Stimulated activated effector memory CD8-positive, alpha-beta T cell treated with anti-CD3 and anti-CD28 coated beads, Interleukin-12 subunit alpha, Interleukin-12 subunit beta, amount 100 ng/mL, for 72 hours (primary cell): ENCODE results near the gene CCDC183.
"Not testable (repeated sequence)": the region's sequence is repeated elsewhere in the genome, so short reads cannot be mapped to it uniquely, and the experiment has no call there.

Experiments used
- ATAC-seq: fragments of 150-1000 bp; cut with Tn5 transposase; 2 replicates; pipeline ENCODE4 v1.10.0; 2021
- DNase-seq, 2 donors: peaks; one replicate each; pipeline ENCODE4 v3.0.0; 2021 to 2022; ENCODE audit warnings: low spot score in 2 of 2
- H3K27ac Mint-ChIP-seq: one replicate; pipeline ENCODE4 v1.8.0; 2022; ENCODE audit warnings: mild to moderate bottlenecking, mixed read lengths
- H3K36me3 Mint-ChIP-seq: one replicate; pipeline ENCODE4 v1.8.0; 2022; ENCODE audit warnings: mild to moderate bottlenecking, mixed read lengths
- H3K4me1 Mint-ChIP-seq: one replicate; pipeline ENCODE4 v1.8.0; 2022; ENCODE audit warnings: mixed read lengths
- H3K4me3 Mint-ChIP-seq: one replicate; pipeline ENCODE4 v1.8.0; 2022; ENCODE audit warnings: mild to moderate bottlenecking, mixed read lengths
- H3K9me3 Mint-ChIP-seq: one replicate; pipeline ENCODE4 v1.8.0; 2022; ENCODE audit warnings: mixed read lengths

The CCDC183 gene

DNA sequence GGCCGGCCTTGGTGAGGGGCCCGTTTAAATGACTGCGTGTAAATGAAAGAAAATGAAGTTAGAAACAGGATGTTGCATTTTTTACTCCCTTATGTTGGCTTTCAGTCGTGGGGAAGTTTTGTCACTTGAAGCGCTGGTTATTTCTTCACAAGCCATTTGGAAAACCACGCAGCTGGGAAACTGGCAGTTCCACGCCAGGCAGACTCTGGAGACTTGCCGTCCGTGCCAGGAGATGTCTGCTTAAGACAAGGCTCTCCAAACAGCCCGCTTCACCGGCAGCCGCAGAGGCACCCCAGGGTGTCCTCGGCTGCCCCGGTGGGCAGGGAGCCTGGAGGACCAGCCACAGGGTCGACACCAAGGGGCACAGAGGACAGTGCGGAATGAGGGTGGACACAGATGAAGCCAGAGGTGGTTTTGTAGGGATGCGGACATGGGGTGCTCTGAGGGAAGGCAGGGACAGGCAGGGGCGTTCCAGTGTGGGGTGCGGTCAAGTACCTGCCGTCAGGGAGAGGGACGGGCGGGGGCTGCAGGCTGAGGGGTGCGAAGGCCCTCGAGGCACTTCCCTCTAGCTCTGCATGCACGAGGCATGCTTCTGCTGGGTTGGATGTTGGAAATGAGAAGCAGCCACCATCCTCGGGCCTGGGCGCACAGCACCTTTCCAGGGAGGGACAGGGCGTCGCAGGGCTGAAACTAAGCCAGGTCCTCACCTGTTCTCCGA, 35.0 kb downstream of the CCDC183 start:
- ATAC-seq: no peak
- DNase-seq: no peak
- H3K36me3 Mint-ChIP-seq: peaks cover 26% of the 10 kb centered on the region
- H3K4me1 Mint-ChIP-seq: no peaks in the 10 kb centered on the region
- H3K9me3 Mint-ChIP-seq: no peaks in the 10 kb centered on the region
- H3K4me3 Mint-ChIP-seq: no peak overlapping the region
- H3K27ac Mint-ChIP-seq: no peak overlapping the region

- ATAC-seq (no peak), DNase-seq (no peak)
- Mint-ChIP-seq H3K4me3 (no peak overlapping the region), H3K4me1 (no peaks in the 10 kb centered on the region), H3K9me3 (no peaks in the 10 kb centered on the region), H3K27ac (no peak overlapping the region), H3K36me3 (peaks cover 23% of the 10 kb centered on the region)
Observed at GRCh38 chr9:136831720-136832104, 35.6 kb downstream of the CCDC183 start.

DNA sequence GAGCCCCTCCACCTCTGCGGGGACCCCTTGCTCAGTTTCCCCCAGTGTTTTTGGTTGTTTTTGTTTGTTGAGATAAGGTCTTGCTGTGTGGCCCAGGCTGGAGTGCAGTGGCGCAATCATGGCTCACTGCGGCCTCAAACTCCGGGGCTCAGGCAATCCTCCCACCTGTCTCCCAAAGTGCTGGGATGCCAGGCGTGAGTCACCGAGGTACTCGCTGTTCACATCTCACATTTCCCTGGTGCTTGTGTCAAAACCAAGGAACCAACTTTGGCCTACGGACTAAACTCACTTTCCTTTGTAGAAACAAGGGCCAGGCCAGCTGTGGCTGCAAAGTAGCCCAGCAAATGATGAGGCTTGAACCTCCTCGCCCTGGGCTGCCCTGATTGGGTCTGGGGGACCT, 36.4 kb downstream of the CCDC183 start:
- no peaks in the 10 kb centered on the region for H3K4me1 Mint-ChIP-seq
- no peak overlapping the region for H3K27ac Mint-ChIP-seq
- ATAC-seq (no peak), DNase-seq (no peak)
- H3K36me3 Mint-ChIP-seq: peaks cover 23% of the 10 kb centered on the region
- H3K4me3 Mint-ChIP-seq: no peak overlapping the region
- no peaks in the 10 kb centered on the region for H3K9me3 Mint-ChIP-seq

DNA sequence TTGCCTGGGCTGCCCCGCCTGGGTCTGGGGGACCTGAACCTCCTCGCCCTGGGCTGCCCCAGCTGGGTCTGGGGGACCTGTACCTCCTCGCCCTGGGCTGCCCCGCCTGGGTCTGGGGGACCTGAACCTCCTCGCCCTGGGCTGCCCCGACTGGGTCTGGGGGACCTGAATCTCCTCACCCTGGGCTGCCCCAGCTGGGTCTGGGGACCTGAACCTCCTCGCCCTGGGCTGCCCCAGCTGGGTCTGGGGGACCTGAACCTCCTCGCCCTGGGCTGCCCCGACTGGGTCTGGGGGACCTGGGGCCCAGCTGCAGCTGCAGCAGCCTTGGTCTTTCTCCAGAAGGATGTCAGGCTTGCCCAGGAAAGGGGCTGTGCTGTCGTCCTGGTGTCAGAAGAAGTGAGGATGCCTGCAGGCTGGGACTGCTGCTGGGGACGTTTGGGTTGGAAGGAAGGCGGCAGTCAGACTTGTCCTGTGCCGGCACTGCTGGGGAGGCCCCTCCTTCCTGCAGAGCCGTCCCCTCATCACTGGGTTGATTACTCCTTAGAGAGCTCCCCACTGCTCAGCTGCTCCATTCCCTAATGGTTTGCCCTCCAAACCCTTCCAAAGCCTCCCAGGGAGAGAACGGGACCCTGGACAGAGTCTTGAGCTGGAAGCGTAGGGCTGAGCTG, 37.4 kb downstream of the CCDC183 start:
- H3K36me3 Mint-ChIP-seq: peaks cover 27% of the 10 kb centered on the region
- not testable (repeated sequence) for H3K4me1 Mint-ChIP-seq, DNase-seq, H3K4me3 Mint-ChIP-seq, ATAC-seq, H3K9me3 Mint-ChIP-seq, H3K27ac Mint-ChIP-seq

DNA sequence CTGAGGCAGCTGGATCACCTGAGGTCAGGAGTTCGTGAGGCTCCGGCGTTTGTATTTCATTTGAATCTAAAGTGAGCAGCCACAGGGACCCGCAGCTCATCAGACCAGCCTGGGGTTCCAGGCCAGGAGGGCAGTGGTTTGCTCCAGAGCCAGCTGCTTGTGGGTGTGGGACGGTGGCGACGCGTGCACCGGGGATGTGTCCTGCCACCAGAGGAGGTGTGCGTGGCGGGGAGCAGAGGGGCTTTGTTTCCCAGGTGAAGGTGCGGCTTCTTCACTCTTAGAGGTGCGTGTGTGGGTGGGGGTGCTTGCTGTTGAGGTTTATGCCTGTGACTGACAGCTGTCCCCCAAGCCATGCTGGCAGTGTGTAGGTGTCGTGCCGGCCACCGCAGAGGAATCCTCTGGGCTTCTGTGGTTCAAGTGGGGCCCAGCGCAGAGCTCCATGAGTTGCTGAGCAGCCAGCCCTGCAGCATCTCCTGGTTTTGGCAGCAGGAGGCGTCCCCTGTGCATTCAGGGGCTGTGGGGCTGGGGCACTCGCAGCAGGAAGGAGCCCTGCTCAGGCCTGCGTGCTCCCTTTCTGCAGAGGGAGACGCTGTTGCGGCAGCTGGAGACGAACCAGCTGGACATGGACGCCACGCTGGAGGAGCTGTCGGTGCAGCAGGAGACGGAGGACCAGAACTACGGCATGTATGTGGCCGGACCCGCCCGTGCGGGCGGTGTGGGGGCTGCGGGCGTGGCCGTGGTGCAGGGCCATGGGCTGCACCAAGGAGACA, 39.2 kb downstream of the CCDC183 start:
- Mint-ChIP-seq H3K27ac (no peak overlapping the region), H3K36me3 (peaks cover 34% of the 10 kb centered on the region), H3K4me1 (peaks cover 7% of the 10 kb centered on the region), H3K4me3 (no peak overlapping the region), H3K9me3 (no peaks in the 10 kb centered on the region)
- no peak for ATAC-seq
- DNase-seq: no peak

DNA sequence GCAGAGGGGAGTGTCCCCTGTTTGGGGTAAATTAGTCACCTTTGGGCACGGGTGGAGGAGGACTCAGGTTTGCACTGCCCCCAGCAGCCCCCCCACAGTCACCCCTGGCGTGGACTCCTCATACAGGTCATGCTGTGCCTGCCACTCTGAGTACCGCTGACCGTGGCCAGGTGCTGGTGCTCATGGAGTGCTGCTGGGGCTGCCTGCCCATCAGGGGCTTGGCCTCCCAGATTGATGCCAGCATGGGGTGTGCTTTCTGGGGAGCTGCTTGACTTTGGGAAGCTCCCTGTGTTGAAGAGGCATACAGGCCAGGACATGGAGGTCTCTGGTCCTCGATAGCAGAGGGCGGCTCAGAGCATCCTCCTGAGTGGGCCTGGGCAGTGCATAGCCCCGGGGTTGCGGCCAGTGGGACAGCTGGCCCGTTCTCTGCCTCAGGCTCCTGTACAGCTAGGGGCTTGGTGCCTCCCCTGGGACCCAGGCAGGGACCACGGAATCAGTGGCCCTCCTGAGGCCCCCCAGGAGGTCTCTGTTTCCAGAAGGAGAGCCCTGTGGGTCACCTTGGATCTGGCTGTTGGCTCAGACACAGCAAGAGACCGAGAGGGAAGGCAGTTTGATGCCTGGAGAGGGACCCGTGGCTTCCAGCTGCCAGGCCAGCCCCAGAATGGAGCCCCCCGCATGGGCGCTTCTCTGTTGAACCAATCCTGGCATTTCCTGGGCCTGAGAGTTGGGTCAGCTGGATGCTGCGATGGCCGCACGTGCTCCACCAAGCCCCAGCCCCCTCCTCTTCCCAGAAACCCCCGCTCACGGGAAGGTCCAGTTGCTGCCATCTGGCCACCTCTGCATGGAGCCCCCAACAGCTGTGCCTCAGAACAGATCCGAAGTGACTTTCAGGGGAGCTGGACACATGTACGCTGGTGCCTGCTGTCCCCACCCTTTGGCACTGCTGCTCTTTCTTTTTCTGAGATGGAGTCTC, 40.1 kb downstream of the CCDC183 start:
- ATAC-seq (no peak), DNase-seq (no peak)
- no peak overlapping the region for H3K27ac Mint-ChIP-seq
- no peaks in the 10 kb centered on the region for H3K9me3 Mint-ChIP-seq
- no peak overlapping the region for H3K4me3 Mint-ChIP-seq
- peaks cover 12% of the 10 kb centered on the region for H3K4me1 Mint-ChIP-seq
- H3K36me3 Mint-ChIP-seq: peaks cover 28% of the 10 kb centered on the region

DNA sequence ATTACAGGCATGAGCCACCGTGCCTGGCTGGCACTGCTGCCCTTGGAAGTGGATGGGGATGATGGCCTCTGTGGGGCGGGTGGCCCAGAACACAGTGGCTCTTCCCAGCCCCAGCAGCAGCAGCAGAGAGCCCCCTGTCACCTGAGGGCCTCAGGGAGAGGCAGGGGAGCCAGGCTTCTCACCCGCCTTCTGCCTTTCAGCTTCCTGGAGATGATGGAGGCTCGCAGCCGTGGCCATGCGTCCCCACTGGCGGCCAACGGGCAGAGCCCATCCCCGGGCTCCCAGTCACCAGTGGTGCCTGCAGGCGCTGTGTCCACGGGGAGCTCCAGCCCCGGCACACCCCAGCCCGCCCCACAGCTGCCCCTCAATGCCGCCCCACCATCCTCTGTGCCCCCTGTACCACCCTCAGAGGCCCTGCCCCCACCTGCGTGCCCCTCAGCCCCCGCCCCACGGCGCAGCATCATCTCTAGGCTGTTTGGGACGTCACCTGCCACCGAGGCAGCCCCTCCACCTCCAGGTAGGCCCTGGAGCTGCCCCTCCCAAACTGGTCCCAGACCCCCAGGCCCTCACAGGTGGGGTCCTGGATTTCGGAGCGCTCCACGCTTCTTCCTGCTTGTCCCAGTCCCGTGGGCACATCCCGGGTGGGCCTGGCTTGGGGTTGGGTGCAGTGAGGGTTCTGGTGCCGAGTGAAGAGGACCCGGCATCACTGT, 41.2 kb downstream of the CCDC183 start:
- Mint-ChIP-seq H3K4me3 (no peak overlapping the region), H3K4me1 (peaks cover 19% of the 10 kb centered on the region), H3K27ac (no peak overlapping the region), H3K9me3 (no peaks in the 10 kb centered on the region), H3K36me3 (peaks cover 28% of the 10 kb centered on the region)
- no peak for ATAC-seq
- no peak for DNase-seq

DNA sequence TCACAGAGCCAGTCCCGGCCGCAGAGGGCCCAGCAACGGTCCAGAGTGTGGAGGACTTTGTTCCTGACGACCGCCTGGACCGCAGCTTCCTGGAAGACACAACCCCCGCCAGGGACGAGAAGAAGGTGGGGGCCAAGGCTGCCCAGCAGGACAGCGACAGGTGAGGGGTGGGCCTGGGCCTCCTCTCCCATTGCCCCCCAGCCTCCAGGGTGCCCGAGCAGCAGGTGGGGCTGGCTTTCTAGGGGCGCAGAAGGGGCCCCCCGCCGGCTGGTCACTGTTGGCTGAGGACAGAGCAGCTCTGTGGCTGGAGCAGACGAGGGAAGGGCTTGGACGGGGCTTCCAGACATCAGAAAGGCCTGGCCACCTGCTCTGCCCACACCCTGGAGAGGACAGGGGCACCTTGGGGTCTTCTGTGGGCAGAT, 41.7 kb downstream of the CCDC183 start:
- H3K4me3 Mint-ChIP-seq, H3K9me3 Mint-ChIP-seq, ATAC-seq, DNase-seq, H3K27ac Mint-ChIP-seq: not testable (repeated sequence)
- peaks cover 28% of the 10 kb centered on the region for H3K36me3 Mint-ChIP-seq
- H3K4me1 Mint-ChIP-seq: peaks cover 19% of the 10 kb centered on the region

DNA sequence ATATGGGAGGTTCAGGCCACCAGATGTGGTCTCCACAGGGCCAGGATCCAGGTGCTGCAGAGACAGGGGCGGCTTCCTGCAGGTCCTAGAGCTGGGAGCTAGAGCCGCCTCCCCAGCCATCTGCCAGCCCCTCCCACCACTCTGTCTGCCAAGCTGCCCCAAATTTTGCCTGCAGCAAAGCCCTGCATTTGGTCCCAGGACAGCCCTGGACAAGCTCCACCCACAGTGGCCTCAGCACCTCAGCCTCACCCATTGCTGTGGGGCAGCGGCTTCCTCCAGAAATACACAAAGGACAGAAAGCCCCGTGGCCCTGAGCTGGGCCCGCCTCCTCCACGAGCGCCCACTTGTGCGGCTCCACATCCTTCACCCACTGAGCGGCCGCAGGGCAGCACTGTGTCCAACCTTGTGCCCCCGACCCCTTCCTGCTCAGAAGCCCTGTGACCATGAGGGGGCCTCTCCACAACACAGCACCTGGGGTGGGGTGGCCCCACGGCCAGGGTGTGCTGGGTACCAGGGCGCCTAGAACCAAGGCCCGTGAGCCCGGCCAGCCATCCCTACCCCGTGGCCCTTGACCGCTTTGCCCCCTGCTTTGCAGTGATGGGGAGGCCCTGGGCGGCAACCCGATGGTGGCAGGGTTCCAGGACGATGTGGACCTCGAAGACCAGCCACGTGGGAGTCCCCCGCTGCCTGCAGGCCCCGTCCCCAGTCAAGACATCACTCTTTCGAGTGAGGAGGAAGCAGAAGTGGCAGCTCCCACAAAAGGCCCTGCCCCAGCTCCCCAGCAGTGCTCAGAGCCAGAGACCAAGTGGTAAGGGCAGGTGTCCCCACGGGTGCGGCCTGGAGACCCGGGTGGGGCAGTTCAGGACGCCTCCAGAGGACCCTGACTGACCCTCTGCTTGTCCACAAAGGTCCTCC, 42.4 kb downstream of the CCDC183 start:
- no peak for DNase-seq
- no peak for ATAC-seq
- H3K4me1 Mint-ChIP-seq: peaks cover 19% of the 10 kb centered on the region
- H3K9me3 Mint-ChIP-seq: no peaks in the 10 kb centered on the region
- H3K4me3 Mint-ChIP-seq: no peak overlapping the region
- peak overlapping the region; percentile 58 for H3K27ac Mint-ChIP-seq
- peaks cover 31% of the 10 kb centered on the region for H3K36me3 Mint-ChIP-seq

DNA sequence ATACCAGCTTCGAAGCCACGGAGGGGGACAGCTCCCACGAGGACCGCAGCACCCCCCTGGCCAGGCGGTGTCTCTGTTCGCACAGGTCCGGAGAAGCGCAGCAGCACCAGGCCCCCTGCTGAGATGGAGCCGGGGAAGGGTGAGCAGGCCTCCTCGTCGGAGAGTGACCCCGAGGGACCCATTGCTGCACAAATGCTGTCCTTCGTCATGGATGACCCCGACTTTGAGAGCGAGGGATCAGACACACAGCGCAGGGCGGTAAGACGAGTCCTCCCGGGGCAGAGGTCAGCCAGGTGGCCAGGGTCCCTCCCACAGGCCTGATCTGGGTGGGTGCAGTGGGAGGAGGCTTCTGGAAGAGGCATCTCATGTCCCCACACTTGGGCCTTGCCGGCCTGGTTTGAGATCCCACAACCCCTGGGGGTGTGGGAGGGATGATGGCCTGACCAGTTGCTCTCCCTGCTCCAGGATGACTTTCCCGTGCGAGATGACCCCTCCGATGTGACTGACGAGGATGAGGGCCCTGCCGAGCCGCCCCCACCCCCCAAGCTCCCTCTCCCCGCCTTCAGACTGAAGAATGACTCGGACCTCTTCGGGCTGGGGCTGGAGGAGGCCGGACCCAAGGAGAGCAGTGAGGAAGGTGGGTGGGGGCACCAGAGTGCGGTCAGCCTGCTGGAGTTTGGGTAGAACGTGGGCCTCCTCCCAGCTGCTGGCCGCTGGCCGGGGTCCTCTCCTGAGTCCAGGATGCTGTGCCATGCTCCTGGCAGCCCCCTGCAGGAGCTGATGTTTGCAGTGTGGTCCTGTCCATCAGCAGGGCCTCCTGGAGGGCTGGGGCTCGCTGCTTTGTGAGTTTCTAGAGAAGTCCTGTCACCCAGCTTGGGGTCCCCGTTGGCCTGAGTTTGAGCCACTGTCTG, 43.3 kb downstream of the CCDC183 start:
- H3K4me3 Mint-ChIP-seq: no peak overlapping the region
- ATAC-seq (no peak), DNase-seq (peak in 1 of 2 donors; percentile 52)
- H3K27ac Mint-ChIP-seq: peak overlapping the region; percentile 58
- H3K4me1 Mint-ChIP-seq: peaks cover 19% of the 10 kb centered on the region
- H3K9me3 Mint-ChIP-seq: no peaks in the 10 kb centered on the region
- peaks cover 34% of the 10 kb centered on the region for H3K36me3 Mint-ChIP-seq

DNA sequence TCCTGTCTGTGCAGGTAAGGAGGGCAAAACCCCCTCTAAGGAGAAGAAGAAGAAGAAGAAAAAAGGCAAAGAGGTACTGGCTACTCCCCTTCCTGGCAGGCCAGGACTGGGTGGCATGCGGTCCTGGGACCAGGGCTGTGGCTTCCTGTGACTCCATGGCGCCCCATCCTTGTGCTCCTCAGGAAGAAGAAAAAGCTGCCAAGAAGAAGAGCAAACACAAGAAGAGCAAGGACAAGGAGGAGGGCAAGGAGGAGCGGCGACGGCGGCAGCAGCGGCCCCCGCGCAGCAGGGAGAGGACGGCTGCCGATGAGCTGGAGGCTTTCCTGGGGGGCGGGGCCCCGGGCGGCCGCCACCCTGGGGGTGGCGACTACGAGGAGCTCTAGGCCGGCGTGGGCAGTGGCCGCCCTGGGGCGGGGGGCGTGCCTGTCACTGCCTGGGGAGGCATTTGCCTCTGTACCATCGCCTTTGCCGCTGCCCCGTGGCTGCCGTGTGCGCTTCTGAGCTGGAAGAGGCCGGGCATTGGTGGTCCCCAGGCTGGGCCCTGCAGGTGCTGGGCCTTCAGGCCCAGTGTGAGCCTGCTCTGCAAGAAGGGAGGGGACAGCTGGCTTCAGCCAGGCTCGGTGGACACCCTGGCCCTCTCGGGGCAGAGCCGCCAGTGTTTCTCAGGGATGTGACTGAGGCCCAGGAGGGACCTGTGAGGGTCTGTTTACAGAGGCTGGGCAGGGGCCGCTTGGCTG, 44.2 kb downstream of the CCDC183 start:
- peaks cover 19% of the 10 kb centered on the region for H3K4me1 Mint-ChIP-seq
- DNase-seq (no peak), ATAC-seq (no peak)
- peaks cover 34% of the 10 kb centered on the region for H3K36me3 Mint-ChIP-seq
- no peaks in the 10 kb centered on the region for H3K9me3 Mint-ChIP-seq
- H3K27ac Mint-ChIP-seq: peak overlapping the region; percentile 6
- no peak overlapping the region for H3K4me3 Mint-ChIP-seq

- Mint-ChIP-seq H3K27ac (no peak overlapping the region), H3K36me3 (peaks cover 34% of the 10 kb centered on the region), H3K4me3 (peak overlapping the region; percentile 79), H3K9me3 (no peaks in the 10 kb centered on the region), H3K4me1 (peaks cover 19% of the 10 kb centered on the region)
- DNase-seq (peak in 1 of 2 donors; percentile 55), ATAC-seq (no peak)
Observed at GRCh38 chr9:136840877-136841645, 44.9 kb downstream of the CCDC183 start.
